K562 (cell line): ENCODE data around the gene DROSHA. TPM values are rescaled to one million over a fixed set of nuclear protein-coding genes. Genes with fewer than 3 reads are reported as not detected.
"Not testable (repeated sequence)": the region's sequence is repeated elsewhere in the genome, so short reads cannot be mapped to it uniquely, and the experiment has no call there.

Experiments
- ATAC-seq: fragments of 200-7000 bp; cut with Tn5 transposase; 3 replicates; pipeline ENCODE4 v1.9.1; 2020; ENCODE audit warnings: moderate library complexity
- BruUV-seq: library from RNA; stranded (reverse); fragments of 400-500 nt; replicated peaks from 2 replicates; lab custom pipeline; 2021; lab: Mats Ljungman, UMichigan
- CTCF ChIA-PET: fragments of 300-600 bp; formaldehyde crosslinking; extraction: SDS; loops from one replicate; lab custom pipeline; 2021; ENCODE audit warnings: low intra/inter-chr PET ratio; lab: Yijun Ruan, JAX
- POLR2A ChIA-PET: fragments of 300-600, 350-650 bp; sonication (Branson Sonifier 250); formaldehyde crosslinking; extraction: SDS; loops from one replicate; lab custom pipeline; 2021; ENCODE audit warnings: antibody characterized with exemption, inconsistent platforms; lab: Yijun Ruan, JAX
- DNase-seq, 4 experiments: peaks; one replicate each; pipeline versions ENCODE4 v3.0.0 to v3.0.0-alpha.2; 2011 to 2018; ENCODE audit warnings: low spot score in 3 of 4, mixed read lengths in 3 of 4; ENCODE audit errors: extremely low read depth in 1 of 4
- FAIRE-seq: peaks from 2 replicates; lab custom pipeline; 2011; peaks lifted over from hg19 to GRCh38; lab: Jason Lieb, UNC
- H2AFZ ChIP-seq: 2 replicates; pipeline ENCODE4 v1.6.0; 2011; ENCODE audit warnings: low read depth, low read length, control low read depth, inconsistent platforms
- H3K27ac ChIP-seq: fragments of 200-600 bp; 3 replicates; pipeline ENCODE4 v1.8.0; 2011; ENCODE audit warnings: low read depth, mild to moderate bottlenecking, control low read depth, inconsistent platforms, low read length, moderate library complexity, mixed read lengths; ENCODE audit errors: extremely low read depth
- H3K27me3 ChIP-seq, 2 experiments: fragments of 300-600 bp in 1 of 2; 2 replicates in 1 of 2; 3 replicates in 1 of 2; pipeline versions ENCODE4 v1.6.0 to v1.8.0; 2011; ENCODE audit warnings: inconsistent platforms in 2 of 2, low read length in 2 of 2, mild to moderate bottlenecking in 1 of 2, mixed read lengths in 1 of 2, moderate library complexity in 1 of 2; ENCODE audit not compliant: control insufficient read depth in 2 of 2, insufficient read depth in 2 of 2
- H3K36me3 ChIP-seq: fragments of 300-600 bp; 3 replicates; pipeline ENCODE4 v1.8.0; 2011; ENCODE audit warnings: mild to moderate bottlenecking, low read length, inconsistent platforms; ENCODE audit not compliant: control insufficient read depth, insufficient read depth
- H3K4me1 ChIP-seq, 2 experiments: fragments of 200-600 bp in 1 of 2; replicated peaks in 1 of 2; 2 replicates in 1 of 2; 3 replicates in 1 of 2; pipeline versions ENCODE4 v1.5.1 to v1.8.0; 2011; ENCODE audit warnings: inconsistent platforms in 2 of 2, low read length in 2 of 2, mild to moderate bottlenecking in 1 of 2, mixed read lengths in 1 of 2, moderate library complexity in 1 of 2; ENCODE audit not compliant: control insufficient read depth in 2 of 2, insufficient read depth in 2 of 2
- H3K4me2 ChIP-seq: 2 replicates; pipeline ENCODE4 v1.6.1; 2011; ENCODE audit warnings: low read length, control low read depth, inconsistent platforms, mixed read lengths; ENCODE audit not compliant: insufficient read depth
- H3K4me3 ChIP-seq: fragments of 200-600 bp; sonication (generic), shearing (Covaris generic); 2 replicates; pipeline ENCODE4 v1.5.1; 2016; ENCODE audit warnings: control low read depth, inconsistent platforms
- H3K79me2 ChIP-seq: fragments of 200-600 bp; 3 replicates; pipeline ENCODE4 v1.8.0; 2011; ENCODE audit warnings: low read length, inconsistent platforms; ENCODE audit not compliant: control insufficient read depth, insufficient read depth
- H3K9ac ChIP-seq, 2 experiments: 2 replicates each; pipeline versions ENCODE4 v1.6.0 to v1.6.1; 2011; ENCODE audit warnings: low read depth in 2 of 2, low read length in 2 of 2, control low read depth in 1 of 2, inconsistent platforms in 1 of 2, mild to moderate bottlenecking in 1 of 2, mixed read lengths in 1 of 2; ENCODE audit not compliant: insufficient read depth in 1 of 2
- H3K9me1 ChIP-seq: one replicate; pipeline ENCODE4 v1.6.0; 2011; ENCODE audit warnings: inconsistent platforms, mild to moderate bottlenecking, low read length, moderate library complexity; ENCODE audit not compliant: control insufficient read depth, insufficient read depth
- H3K9me3 ChIP-seq: replicated peaks from 2 replicates; pipeline ENCODE4 v1.5.1; 2011; ENCODE audit warnings: low read depth, low read length, inconsistent platforms; ENCODE audit not compliant: control insufficient read depth, insufficient read depth
- H4K20me1 ChIP-seq: replicated peaks from 2 replicates; pipeline ENCODE4 v1.6.1; 2011; ENCODE audit warnings: low read length, inconsistent platforms, mixed read lengths; ENCODE audit not compliant: control insufficient read depth, insufficient read depth
- CBFA2T3 ChIP-seq: fragments of 450-650 bp; IDR thresholded peaks from 2 replicates; pipeline ENCODE4 v1.6.1; 2017
- EGR1 ChIP-seq: fragments of 450-650 bp; conservative IDR thresholded peaks from 2 replicates; pipeline ENCODE4 v1.6.1; 2017; ENCODE audit warnings: mild to moderate bottlenecking
- NFRKB ChIP-seq: fragments of 450-650 bp; IDR thresholded peaks from 2 replicates; pipeline ENCODE4 v1.6.1; 2016; ENCODE audit warnings: low read depth
- POLR2AphosphoS2 ChIP-seq: IDR thresholded peaks from 2 replicates; pipeline ENCODE4 v1.6.1; 2012; ENCODE audit warnings: low read length, improper control_type of control experiment
- SFPQ ChIP-seq: fragments of 200-400 bp; formaldehyde crosslinking; IDR thresholded peaks from 2 replicates; pipeline ENCODE4 v1.6.1; 2017; ENCODE audit warnings: mild to moderate bottlenecking, low read depth, low read length, moderate library complexity
- ZBED1 ChIP-seq: IDR thresholded peaks from 2 replicates; pipeline ENCODE4 v1.6.1; 2014
- ZNF57 ChIP-seq: fragments of 450-650 bp; formaldehyde crosslinking; IDR thresholded peaks from 2 replicates; pipeline ENCODE4 v1.4.0; 2020; ENCODE audit warnings: mild to moderate bottlenecking, moderate library complexity
- ZSCAN29 ChIP-seq: fragments of 450-650 bp; IDR thresholded peaks from 2 replicates; pipeline ENCODE4 v1.6.1; 2017
- WGBS: fragments of 100-300 bp; shearing (Covaris generic); methylation state at CpG from one replicate; pipeline ENCODE4 v1.1.6; 2016; ENCODE audit warnings: low coverage, mixed read lengths; ENCODE audit not compliant: insufficient coverage; ENCODE audit errors: missing lambda C conversion rate; 5-methylcytosine and 5-hydroxymethylcytosine counted together
- in situ Hi-C: fragments of 300-500 bp; cut with MboI; formaldehyde crosslinking; loops from 4 replicates; pipeline ENCODE4 v1.15.0; 2018; ENCODE audit warnings: inconsistent platforms, mixed read lengths
- intact Hi-C: fragments of 100-400 bp; cut with micrococcal nuclease; formaldehyde crosslinking; loops from 2 replicates; pipeline ENCODE4 v1.14.2; 2022
- polyA plus RNA-seq, 8 experiments: library from polyadenylated mRNA; depleted of rRNA in 4 of 8; stranded (reverse) in 5 of 8; unstranded in 3 of 8; fragments of >200 nt; fragmentation: Nextera tagmentation in 2 of 8; fragmentation: Illumina TruSeq in 1 of 8; extraction: Ambion mirVana in 2 of 8; extraction: Trizol in 1 of 8; gene quantifications; 2 replicates each; pipeline versions ENCODE4 v1.2.1 to v1.2.3, GENCODE V29; 2011 to 2014; ENCODE audit warnings: inconsistent platforms in 1 of 8, missing spikeins in 1 of 8
- total RNA-seq, 7 experiments: library from RNA; depleted of rRNA in 6 of 7; stranded (reverse); fragments of >200 nt in 6 of 7; fragmentation: Illumina TruSeq in 2 of 7; extraction: Trizol in 2 of 7; gene quantifications; 2 replicates each; pipeline versions ENCODE4 v1.2.1 to v1.2.3, GENCODE V29; 2011 to 2021; ENCODE audit warnings: low replicate concordance in 1 of 7

DROSHA gene
- total and polyA plus RNA-seq, 9 of the 15 experiments (the other 6 are each of a cell fraction or from before 2014, with no cell fraction given), result 52.5 to 109 (median 68.9) TPM

DNA sequence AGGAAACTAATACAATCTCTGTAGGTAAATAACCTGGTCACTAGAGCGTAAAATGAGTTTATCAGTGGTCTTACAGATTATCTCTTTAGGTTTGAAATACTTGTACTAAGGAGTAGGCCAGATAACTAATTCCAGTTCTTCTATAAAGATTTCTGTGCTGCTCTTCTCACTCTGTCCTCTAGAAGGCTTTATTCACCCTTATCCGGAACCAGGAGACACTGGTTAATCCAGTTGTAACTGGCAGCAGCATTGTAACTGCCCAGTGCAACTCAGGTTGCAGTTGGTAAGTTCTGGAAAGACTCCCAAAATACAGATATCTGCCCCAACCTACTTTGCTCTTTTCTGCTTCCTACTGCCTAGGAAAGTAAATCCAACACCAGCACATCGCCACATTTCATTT is 20.0 kb upstream of the DROSHA start (continued):
- TF ChIP-seq NFRKB (no peak), ZBED1 (no peak), SFPQ (no peak), ZSCAN29 (no peak), POLR2AphosphoS2 (no peak), ZNF57 (CRISPR knock-in tag) (no peak), CBFA2T3 (no peak)
- TF ChIP-seq, all 486 proteins: peak for 0

DNA sequence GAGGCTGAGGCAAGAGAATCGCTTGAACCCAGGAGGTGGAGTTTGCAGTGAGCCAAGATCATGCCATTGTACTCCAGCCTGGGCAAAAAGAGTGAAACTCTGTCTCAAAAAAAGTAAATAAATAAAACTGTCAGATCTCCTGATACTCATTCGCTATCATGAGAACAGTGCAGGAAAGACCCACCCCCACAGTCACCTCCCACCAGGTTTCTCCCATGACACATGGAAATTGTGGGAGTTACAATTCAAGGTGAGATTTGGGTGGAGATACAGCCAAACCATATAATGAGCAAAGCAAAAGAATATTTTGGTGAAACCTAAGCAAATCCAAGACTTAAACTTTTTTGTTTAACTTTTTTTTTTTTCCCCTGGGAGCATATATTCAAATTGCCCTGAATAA is 17.2 kb upstream of the DROSHA start:
- POLR2A ChIA-PET, H3K9ac ChIP-seq, H3K9me1 ChIP-seq, H2AFZ ChIP-seq, H3K9me3 ChIP-seq, H3K4me3 ChIP-seq, DNase-seq, FAIRE-seq, H3K27me3 ChIP-seq, H4K20me1 ChIP-seq, H3K79me2 ChIP-seq, BruUV-seq, H3K4me2 ChIP-seq, in situ Hi-C loops, intact Hi-C loops, H3K27ac ChIP-seq, CTCF ChIA-PET, ATAC-seq, H3K4me1 ChIP-seq: not testable (repeated sequence)
- peaks cover 80% of the 10 kb centered on the region for H3K36me3 ChIP-seq
- TF ChIP-seq EGR1, result peak; percentile 27; the same call in 1 of the 2 replicates
- 92% methylated on average over 2 of the region's 2 CpGs for WGBS
